ENCODE data around the gene PHKG2. TPM values are rescaled to one million over a fixed set of nuclear protein-coding genes. Genes with fewer than 3 reads are reported as not detected.

Gene PHKG2
- total and polyA plus RNA-seq, 7 donors = 10.1 to 21.3 (median 13.2) TPM

DNA sequence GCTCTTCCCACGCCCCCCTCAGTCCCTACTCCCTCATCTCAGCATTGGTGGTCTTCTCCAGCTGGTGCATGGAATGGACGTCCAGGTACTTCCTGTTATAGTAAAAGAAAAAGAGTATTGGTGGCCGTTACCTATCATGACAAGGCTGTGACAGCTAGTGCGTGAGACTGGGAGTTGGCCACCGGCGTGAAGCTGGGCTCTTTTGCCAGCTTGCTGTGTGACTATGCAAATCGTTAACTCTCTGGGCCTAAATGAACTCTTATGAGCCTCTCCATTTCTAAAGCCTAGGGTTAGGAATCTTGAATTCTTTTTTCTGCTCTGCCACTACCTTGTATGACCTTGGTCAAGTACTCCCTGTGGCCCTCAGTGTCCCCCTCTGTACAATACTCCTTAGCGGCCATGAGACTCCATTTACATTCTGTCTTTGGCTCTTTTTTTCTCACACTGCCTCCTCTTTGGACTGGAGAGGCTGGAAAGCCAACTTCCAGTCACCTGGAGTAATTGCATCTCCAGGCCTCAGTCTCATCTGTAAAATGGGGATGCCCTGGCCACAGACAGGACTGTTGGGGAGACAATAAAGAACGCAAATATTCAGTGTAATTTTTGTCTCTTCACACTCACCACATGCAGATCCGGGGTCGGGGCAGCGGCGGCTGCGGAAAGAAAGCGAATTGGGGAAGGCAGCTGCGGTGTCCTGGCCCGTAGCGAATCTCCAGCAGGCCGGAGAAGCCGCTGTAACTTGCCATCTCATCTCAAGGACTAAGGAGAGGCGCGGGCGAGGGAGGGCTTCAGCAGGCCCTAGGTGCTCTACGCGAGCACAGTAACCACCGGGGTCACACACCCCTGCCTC, 12.6 kb downstream of the PHKG2 start:
- intact Hi-C loops (cut with DNase I) = no loop called here
- no peak for ATAC-seq
- peaks cover 9 to 59% of the 10 kb centered on the region in 2 donors for H3K36me3 ChIP-seq (ENCODE audit: insufficient read depth in 1 of 2, low read depth in 1 of 2)

DNA sequence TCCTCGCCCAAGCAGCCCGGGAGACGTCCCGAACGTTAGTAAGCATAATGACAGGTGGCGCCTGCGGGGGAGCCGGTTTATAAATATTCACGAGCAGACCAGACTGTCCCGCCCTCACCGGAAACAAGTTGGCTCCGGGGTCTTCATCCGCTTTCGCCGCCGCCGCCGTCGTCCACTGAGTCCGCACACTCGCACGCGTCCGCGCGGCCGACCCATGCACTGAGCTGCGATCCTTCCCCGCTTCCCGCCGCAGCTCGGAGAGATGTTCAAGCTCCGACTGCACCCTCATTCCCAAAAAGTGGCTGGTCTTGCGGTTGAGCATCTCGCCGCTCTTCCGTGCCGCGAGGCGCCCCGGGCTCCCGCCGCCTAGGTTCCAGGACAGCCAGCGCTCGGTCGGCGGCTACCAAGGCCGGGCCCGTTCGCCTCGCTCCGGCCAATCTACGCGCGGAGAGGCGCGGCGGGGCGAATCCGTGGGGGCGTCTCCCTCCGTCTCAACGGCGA, 13.3 kb downstream of the PHKG2 start:
- no peaks in the 10 kb centered on the region for H3K27me3 ChIP-seq (ENCODE audit: insufficient read depth in 3 of 3, low read length in 2 of 3)
- TF ChIP-seq, protein P1, sequence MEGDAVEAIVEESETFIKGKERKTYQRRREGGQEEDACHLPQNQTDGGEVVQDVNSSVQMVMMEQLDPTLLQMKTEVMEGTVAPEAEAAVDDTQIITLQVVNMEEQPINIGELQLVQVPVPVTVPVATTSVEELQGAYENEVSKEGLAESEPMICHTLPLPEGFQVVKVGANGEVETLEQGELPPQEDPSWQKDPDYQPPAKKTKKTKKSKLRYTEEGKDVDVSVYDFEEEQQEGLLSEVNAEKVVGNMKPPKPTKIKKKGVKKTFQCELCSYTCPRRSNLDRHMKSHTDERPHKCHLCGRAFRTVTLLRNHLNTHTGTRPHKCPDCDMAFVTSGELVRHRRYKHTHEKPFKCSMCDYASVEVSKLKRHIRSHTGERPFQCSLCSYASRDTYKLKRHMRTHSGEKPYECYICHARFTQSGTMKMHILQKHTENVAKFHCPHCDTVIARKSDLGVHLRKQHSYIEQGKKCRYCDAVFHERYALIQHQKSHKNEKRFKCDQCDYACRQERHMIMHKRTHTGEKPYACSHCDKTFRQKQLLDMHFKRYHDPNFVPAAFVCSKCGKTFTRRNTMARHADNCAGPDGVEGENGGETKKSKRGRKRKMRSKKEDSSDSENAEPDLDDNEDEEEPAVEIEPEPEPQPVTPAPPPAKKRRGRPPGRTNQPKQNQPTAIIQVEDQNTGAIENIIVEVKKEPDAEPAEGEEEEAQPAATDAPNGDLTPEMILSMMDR (IDR thresholded peaks at IDR 0.05) = no peak
- WGBS, 3 donors = 0 to 1% (median 0%) methylated on average over 58 to 64 of the region's 64 CpGs
- peaks cover 9 to 60% of the 10 kb centered on the region in 2 donors for H3K36me3 ChIP-seq (ENCODE audit: insufficient read depth in 1 of 2, low read depth in 1 of 2)
- peak overlapping the region; percentile 97 for H3K4me3 ChIP-seq
- intact Hi-C loops (cut with DNase I) = no loop called here
- ATAC-seq (peak; percentile 7 to 37 (median 28)), DNase-seq (peak; percentile 46 to 65)
- peaks cover 26% of the 10 kb centered on the region for H3K4me1 ChIP-seq
- H3K27ac ChIP-seq = peak overlapping the region; percentile 93
- H3K9me3 ChIP-seq = no peaks in the 10 kb centered on the region

More for the DNA sequence above, 12.6 kb downstream of the PHKG2 start:
- Histone ChIP-seq H3K27me3 (ENCODE audit: insufficient read depth in 3 of 3, low read length in 2 of 3) (no peaks in the 10 kb centered on the region), H3K27ac (no peak overlapping the region), H3K4me1 (peaks cover 26% of the 10 kb centered on the region), H3K4me3 (peak overlapping the region; percentile 97), H3K9me3 (no peaks in the 10 kb centered on the region)
- TF ChIP-seq, protein P1 (IDR thresholded peaks at IDR 0.05) = no peak
- DNase-seq = peak in 1 of 2 donors; percentile 35
- 27 to 32% (median 28%) methylated on average over 25 to 26 of the region's 26 CpGs for WGBS, 3 donors

DNA sequence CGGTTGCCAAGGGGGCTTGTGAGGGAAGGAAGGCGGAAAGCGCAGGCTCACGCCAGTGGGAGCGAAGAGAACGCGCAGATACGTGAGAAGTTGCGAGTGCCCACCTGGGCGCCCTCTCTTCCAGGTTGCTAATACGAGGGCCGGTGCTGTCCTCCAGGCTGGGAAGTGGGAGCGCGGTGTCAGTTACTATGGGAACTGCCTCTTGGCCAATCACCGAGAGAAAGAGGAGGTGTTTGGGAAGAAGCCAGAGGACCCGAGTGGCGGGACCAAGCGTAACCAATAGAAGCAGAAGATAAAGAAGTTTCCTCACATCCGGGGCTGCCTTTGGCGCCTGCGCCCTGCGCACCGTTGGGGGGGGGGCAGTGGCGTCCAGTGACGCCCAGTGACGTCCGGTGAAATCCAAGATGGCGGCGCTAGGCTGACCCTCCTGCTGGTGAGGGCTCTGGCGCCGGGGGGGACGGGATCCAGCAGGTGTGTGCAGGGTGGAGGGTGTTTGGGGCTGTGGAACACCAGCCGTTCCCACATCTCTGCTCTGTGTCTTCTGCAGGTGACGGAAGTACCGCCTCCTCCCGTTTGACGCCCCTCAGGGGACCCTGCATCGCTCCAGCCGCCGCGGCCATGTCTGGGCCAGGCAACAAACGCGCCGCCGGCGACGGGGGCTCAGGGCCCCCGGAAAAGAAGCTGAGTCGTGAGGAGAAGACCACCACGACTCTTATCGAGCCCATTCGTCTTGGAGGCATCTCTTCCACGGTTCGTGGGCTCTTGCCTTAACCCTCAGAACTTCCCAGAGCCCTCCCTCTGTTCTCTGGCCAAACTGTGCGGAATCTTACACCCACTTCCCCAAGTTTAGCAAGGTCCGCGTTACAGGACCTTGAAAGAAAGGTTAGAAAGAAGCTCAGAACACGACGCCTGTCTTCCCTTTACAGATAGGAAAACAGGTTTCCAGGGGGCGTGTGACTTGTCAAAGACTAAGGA, 14.0 kb downstream of the PHKG2 start, which contains the start of the genes CFAP119 and RNF40:
TSS of gene CFAP119 (minus strand) at position 135 of the 975 bp plus-strand sequence. CDS start 314 bp downstream, outside the sequence.
TSS of gene RNF40 (plus strand) at position 395 of the 975 bp plus-strand sequence. CDS start at position 619, 224 bp downstream.
- ATAC-seq = peak; percentile 98
- Histone ChIP-seq H3K27me3 (ENCODE audit: insufficient read depth in 3 of 3, low read length in 2 of 3) (no peaks in the 10 kb centered on the region), H3K27ac (peak within 1 kb of the TSS; percentile 93), H3K4me1 (peaks cover 26% of the 10 kb centered on the region), H3K36me3 (ENCODE audit: insufficient read depth in 1 of 2, low read depth in 1 of 2) (peaks cover 9 to 60% of the 10 kb centered on the region in 2 donors), H3K4me3 (peak within 1 kb of the TSS; percentile 97), H3K9me3 (no peaks in the 10 kb centered on the region)
- WGBS, 3 donors = 0 to 1% (median 1%) methylated on average over 56 to 60 of the region's 60 CpGs
- intact Hi-C loops (cut with DNase I) = no loop called here
- DNase-seq = peak; percentile 96 to 98
- TF ChIP-seq, protein P1 (IDR thresholded peaks at IDR 0.05) = no peak

DNA sequence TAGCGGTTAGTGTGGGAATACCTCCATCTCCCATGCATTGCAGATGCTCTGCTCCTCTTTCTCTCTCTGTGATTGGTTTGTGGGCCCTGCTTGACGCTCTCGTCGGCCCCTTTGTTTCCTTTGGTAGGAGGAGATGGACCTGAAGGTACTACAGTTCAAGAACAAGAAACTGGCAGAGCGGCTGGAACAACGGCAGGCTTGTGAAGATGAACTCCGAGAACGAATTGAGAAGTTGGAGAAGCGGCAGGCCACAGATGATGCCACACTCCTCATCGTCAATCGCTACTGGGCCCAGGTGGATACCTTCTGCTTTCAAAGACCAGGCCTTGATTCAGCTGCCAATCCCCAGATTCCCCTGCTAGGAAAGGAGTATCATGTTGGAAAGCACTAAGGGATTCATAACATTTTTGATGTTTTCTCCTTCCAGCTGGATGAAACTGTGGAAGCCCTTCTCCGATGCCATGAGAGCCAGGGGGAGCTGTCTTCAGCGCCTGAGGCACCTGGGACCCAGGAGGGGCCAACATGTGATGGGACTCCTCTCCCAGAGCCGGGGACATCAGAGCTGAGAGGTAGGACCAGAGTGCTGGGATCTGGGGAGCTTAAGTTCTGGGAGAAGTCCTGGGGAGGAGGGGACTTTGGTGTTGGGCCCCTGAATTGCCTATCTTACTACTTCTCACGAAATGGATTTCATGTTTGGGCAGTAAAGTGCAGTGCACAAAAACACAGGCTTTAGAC, 14.9 kb downstream of the PHKG2 start:
- TF ChIP-seq, protein P1 (IDR thresholded peaks at IDR 0.05) = no peak
- peak overlapping the region; percentile 97 for H3K4me3 ChIP-seq
- intact Hi-C loops (cut with DNase I) = no loop called here
- DNase-seq = no peak
- no peaks in the 10 kb centered on the region for H3K9me3 ChIP-seq
- H3K4me1 ChIP-seq = peaks cover 26% of the 10 kb centered on the region
- WGBS, 3 donors = 58 to 62% (median 61%) methylated on average over 15 of the region's 15 CpGs
- peaks cover 13 to 62% of the 10 kb centered on the region in 2 donors for H3K36me3 ChIP-seq (ENCODE audit: insufficient read depth in 1 of 2, low read depth in 1 of 2)
- peak overlapping the region; percentile 93 for H3K27ac ChIP-seq
- no peaks in the 10 kb centered on the region for H3K27me3 ChIP-seq (ENCODE audit: insufficient read depth in 3 of 3, low read length in 2 of 3)
- ATAC-seq = no peak

All from psoas muscle (tissue), 8 donors.